ENCODE results near the gene DLGAP1. TPM values are rescaled to one million over a fixed set of nuclear protein-coding genes. Genes with fewer than 3 reads are reported as not detected.

Gene DLGAP1
- total and polyA plus RNA-seq, 2 of the 8 experiments (the other 6 are each of a cell fraction or from before 2014, with no cell fraction given), result 11.8 to 16.9 TPM

DNA sequence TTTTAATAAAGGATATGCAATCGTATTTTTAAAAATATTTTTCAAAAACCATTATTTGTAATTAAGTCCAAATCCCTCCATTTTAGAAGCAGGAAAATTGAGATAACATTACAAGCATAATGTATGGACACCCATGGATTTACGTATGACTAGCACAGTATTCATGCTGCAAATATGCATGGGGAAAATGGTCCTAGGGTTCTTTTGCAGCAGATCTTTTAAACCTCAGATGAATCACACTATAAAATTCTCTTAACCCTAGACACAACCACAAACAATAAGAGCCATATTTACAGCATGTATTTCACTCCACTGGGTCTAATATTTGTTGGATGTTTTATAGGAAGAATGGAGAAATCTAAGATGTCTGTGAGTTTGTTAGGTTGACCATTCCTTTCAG is 551.8 kb downstream of the DLGAP1 start:
- no peak overlapping the region for H2BK5ac ChIP-seq (ENCODE audit: low read depth, low read length)
- 0 out of 7 replicates have a peak, but pooled peaks cover 0 to 3% (median 0%) of the 10 kb centered on the region in 4 experiments for H3K4me1 ChIP-seq (replicated peaks in 1 of 4; ENCODE audit: control insufficient read depth in 3 of 4, insufficient read depth in 4 of 4, low read length in 3 of 4)
- H3K27me3 ChIP-seq (replicated peaks in 1 of 4; ENCODE audit: control insufficient read depth in 3 of 4, extremely low read depth in 1 of 4, insufficient read depth in 3 of 4, low read length in 3 of 4), result no peaks in the 10 kb centered on the region
- H3K36me3 ChIP-seq (ENCODE audit: control insufficient read depth in 2 of 4, insufficient read depth in 4 of 4, low read length in 3 of 4), result no peaks in the 10 kb centered on the region
- H4K5ac ChIP-seq (ENCODE audit: insufficient read length, low read depth, low read length), result no peak overlapping the region
- H3K23me2 ChIP-seq (ENCODE audit: low read depth, low read length), result peaks cover 3% of the 10 kb centered on the region; the same call in 1 of the 2 replicates
- DNase-seq (ENCODE audit: low read depth in 1 of 2, low spot score in 2 of 2) (no peak), FAIRE-seq (no peak)
- H4K20me1 ChIP-seq (replicated peaks in 1 of 2; ENCODE audit: control insufficient read depth in 1 of 2, insufficient read depth in 2 of 2, low read length in 2 of 2), result no peaks in the 10 kb centered on the region
- no peak overlapping the region for H3K4me3 ChIP-seq (ENCODE audit: extremely low read depth in 1 of 4, insufficient read depth in 2 of 4, low read depth in 3 of 4, low read length in 4 of 4)
- no peak overlapping the region for H3K14ac ChIP-seq (ENCODE audit: insufficient read length)
- no peak overlapping the region for H4K8ac ChIP-seq (ENCODE audit: extremely low read depth, insufficient read depth, low read length)
- no peak overlapping the region for H2BK15ac ChIP-seq (ENCODE audit: low read length)
- WGBS, 2 experiments (ENCODE audit: extremely low coverage in 1 of 2, insufficient coverage in 1 of 2, insufficient read length in 1 of 2, insufficient replicate concordance in 2 of 2, low coverage in 1 of 2, low lambda C conversion rate in 2 of 2, missing lambda C conversion rate in 1 of 2), result 87% methylated on average over 2 of the region's 2 CpGs; no CpG with 5 or more reads in 1 of the 2 experiments
- no peaks in the 10 kb centered on the region for H3K9me3 ChIP-seq (ENCODE audit: insufficient read depth in 2 of 2, low read depth in 1 of 2, low read length in 1 of 2)
- no peak overlapping the region for H4K91ac ChIP-seq (replicated peaks; ENCODE audit: insufficient read length, low read length)
- H3K9ac ChIP-seq (replicated peaks in 1 of 4; ENCODE audit: extremely low read depth in 1 of 4, low read depth in 3 of 4, low read length in 3 of 4), result no peak overlapping the region
- no peak overlapping the region for H2BK20ac ChIP-seq (ENCODE audit: low read length)
- H2BK12ac ChIP-seq (ENCODE audit: low read depth, low read length), result no peak overlapping the region
- no peak overlapping the region for H2AK5ac ChIP-seq (ENCODE audit: low read depth, low read length)
- no peak overlapping the region for H3K18ac ChIP-seq (ENCODE audit: extremely low read depth, low read length)
- H3K79me2 ChIP-seq (ENCODE audit: control insufficient read depth in 1 of 2, insufficient read depth in 2 of 2, low read length in 2 of 2), result no peaks in the 10 kb centered on the region
- no peaks in the 10 kb centered on the region; the same call in 1 of the 2 replicates for H3K79me1 ChIP-seq (ENCODE audit: low read depth, low read length)
- ChIA-PET POLR2A (ENCODE audit: partially characterized antibody) (no interaction called here), CTCF (ENCODE audit: partially characterized antibody) (interaction anchor here (0.8 kb wide), 1 partner anchor 18 kb away, joined by 3 read pairs; no protein-coding TSS in a partner anchor)
- no peak overlapping the region for H3K23ac ChIP-seq (ENCODE audit: insufficient read length)
- H2BK120ac ChIP-seq (replicated peaks; ENCODE audit: low read depth, low read length), result no peak overlapping the region
- H2AFZ ChIP-seq (ENCODE audit: low read length), result no peak overlapping the region
- no peak overlapping the region for H3K56ac ChIP-seq (replicated peaks; ENCODE audit: insufficient read length, low read depth, low read length)
- H3K4me2 ChIP-seq (ENCODE audit: insufficient read depth in 1 of 2, low read depth in 2 of 2, low read length in 2 of 2), result no peak overlapping the region
- no peak overlapping the region for H3K4ac ChIP-seq (replicated peaks; ENCODE audit: insufficient read length, low read depth, low read length)
- no peak overlapping the region for H3K27ac ChIP-seq (ENCODE audit: low read depth, low read length)
- TF ChIP-seq RNF2 (IDR thresholded peaks at IDR 0.05; ENCODE audit: borderline replicate concordance, low read depth, low read length, missing control alignments, poor library complexity, severe bottlenecking) (no peak), TBP (IDR thresholded peaks at IDR 0.05; ENCODE audit: low read depth, low read length) (no peak), ASH2L (IDR thresholded peaks at IDR 0.05; ENCODE audit: low read length) (no peak), PHF8 (conservative IDR thresholded peaks at IDR 0.05; ENCODE audit: low read depth, low read length) (no peak), SP4 (IDR thresholded peaks at IDR 0.05; ENCODE audit: low read length) (no peak), SIN3A (conservative IDR thresholded peaks at IDR 0.05 in 1 of 2, IDR thresholded peaks at IDR 0.05 in 1 of 2; ENCODE audit: low read depth in 1 of 2, low read length in 2 of 2) (no peak), TCF12 (IDR thresholded peaks at IDR 0.05; ENCODE audit: low read depth, low read length) (no peak), TAF1 (IDR thresholded peaks at IDR 0.05; ENCODE audit: low read depth, low read length) (no peak), RFX5 (IDR thresholded peaks at IDR 0.05; ENCODE audit: borderline replicate concordance, low read depth, low read length) (no peak), SAP30 (IDR thresholded peaks at IDR 0.05; ENCODE audit: insufficient read depth, insufficient replicate concordance, low read length) (no peak)
- TF ChIP-seq, protein P1, sequence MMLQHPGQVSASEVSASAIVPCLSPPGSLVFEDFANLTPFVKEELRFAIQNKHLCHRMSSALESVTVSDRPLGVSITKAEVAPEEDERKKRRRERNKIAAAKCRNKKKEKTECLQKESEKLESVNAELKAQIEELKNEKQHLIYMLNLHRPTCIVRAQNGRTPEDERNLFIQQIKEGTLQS (IDR thresholded peaks at IDR 0.05; ENCODE audit: insufficient read depth, low read depth, low read length), result no peak
- TF ChIP-seq, protein P2, sequence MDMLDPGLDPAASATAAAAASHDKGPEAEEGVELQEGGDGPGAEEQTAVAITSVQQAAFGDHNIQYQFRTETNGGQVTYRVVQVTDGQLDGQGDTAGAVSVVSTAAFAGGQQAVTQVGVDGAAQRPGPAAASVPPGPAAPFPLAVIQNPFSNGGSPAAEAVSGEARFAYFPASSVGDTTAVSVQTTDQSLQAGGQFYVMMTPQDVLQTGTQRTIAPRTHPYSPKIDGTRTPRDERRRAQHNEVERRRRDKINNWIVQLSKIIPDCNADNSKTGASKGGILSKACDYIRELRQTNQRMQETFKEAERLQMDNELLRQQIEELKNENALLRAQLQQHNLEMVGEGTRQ (IDR thresholded peaks at IDR 0.05; ENCODE audit: low read length), result no peak
